ENCODE measurements around the gene SLCO3A1.
"Not testable (repeated sequence)": the region's sequence is repeated elsewhere in the genome, so short reads cannot be mapped to it uniquely, and the experiment has no call there.

SLCO3A1 gene

DNA sequence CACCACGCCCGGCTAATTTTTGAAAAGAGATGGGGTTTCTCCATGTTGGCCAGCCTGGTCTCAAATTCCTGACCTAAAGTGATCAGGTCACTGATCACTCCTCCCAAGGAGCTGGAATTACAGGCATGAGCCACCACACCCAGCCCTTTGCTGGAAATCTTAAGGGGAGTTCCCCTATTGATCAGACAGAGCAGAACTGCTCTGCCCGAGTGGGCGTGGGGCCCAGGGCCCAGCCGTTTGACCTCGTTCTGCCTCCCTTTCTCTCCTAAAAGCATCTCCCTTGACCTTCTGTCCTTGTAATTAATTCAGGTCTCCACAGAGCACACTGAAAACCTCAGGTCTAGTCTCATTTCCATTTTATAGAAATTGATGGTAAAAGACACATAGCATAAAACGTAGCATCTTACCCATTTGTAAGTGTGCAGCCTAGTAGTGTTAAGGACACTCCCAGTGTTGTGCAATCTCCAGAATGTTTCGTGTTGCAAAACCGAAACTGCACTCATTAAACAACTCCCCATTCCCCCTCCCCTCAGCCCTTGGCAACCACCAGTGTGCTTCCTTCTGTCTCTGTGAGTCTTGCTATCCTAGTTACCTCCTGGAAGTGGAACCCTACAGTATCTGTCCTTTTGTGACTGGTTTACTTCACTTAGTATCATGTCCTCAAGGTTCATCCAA is 89.3 kb downstream of the SLCO3A1 start:
- DNase-seq = peak; percentile 40

- DNase-seq = no peak
Observed at GRCh38 chr15:91944331-91944730, 90.8 kb downstream of the SLCO3A1 start.

GRCh38 chr15:91945385-91945784 is 91.9 kb downstream of the SLCO3A1 start:
- no peak for DNase-seq

- DNase-seq = no peak
Observed at GRCh38 chr15:91946075-91946474, 92.6 kb downstream of the SLCO3A1 start.

GRCh38 chr15:91946581-91947292 is 93.2 kb downstream of the SLCO3A1 start:
- DNase-seq = no peak

DNA sequence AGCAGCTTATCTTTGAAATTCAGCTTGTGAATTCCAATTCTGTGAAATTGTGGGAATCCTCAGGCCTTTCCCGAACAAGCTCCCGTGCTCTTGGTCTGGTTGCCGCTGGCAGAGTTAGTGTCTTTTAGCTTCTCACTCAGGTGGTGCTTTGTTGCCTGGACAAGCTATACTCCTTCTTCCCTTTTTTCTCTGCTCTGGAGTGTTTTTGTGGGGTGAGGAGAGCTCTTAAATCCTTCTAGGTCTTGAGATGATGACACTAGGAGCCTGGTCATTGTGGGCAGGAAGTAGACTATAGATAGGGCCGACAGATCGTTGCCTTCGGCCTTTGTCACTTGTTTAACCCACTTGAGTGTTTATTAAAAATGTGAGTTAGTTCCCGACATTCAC is 93.8 kb downstream of the SLCO3A1 start:
- no peak for DNase-seq

- DNase-seq = no peak
Observed at GRCh38 chr15:91947683-91948608, 94.4 kb downstream of the SLCO3A1 start.

- DNase-seq = no peak
Observed at GRCh38 chr15:91949361-91949760, 95.9 kb downstream of the SLCO3A1 start.

DNA sequence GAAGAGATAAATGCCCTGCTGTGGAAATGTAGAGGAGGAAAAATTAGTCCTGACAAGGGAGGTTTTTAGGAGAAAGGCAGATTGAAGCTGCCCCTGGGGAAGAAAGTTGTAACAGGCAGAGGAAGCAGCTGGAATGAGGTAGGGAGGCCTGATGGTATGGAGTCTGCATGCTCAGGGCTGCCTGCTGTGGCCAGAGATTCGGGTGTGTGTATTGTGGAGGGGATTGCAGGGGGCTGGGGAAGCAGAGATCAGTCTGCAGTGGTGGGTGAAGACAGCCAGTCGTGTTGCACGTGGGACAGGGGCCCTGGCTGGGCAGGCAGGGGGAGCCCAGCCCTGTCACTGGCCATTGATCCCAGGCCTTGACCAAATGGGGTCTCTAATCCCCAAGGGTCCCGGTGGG is 96.5 kb downstream of the SLCO3A1 start:
- DNase-seq = no peak

DNA sequence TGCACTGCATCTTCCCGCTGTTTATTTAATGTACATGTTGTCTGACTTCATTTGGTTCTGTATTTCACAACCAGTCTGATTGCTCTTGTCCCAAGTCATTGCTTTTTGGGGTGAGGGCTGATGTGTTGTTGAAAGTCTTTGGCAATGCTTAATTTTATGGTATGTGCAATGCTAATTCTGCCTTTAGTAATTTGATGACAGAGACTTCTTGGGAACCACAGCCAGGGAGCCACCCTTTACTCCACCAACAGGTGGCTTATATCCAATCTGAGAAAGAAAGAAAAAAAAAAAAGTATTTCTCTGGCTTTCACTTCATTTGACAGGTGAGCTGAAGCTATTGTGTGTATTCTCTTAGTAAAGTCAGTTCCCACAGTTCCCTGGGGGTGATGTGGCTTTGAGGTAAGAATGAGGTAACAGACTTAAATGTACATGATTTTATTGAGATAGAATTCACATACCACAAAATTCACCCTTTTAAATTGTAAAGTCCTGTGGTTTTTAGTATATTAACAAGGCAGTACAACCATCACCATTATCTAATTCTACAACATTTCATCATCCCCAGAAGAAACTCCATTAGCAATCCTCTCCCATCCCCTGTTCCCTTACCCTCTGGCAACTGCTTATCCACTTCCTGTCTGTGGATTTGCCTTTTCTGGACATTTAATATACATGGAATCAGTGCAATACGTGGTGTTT is 97.3 kb downstream of the SLCO3A1 start:
- DNase-seq = no peak

GRCh38 chr15:91952216-91952615 is 98.7 kb downstream of the SLCO3A1 start:
- no peak for DNase-seq

- DNase-seq = no peak
Observed at GRCh38 chr15:91953432-91953831, 99.9 kb downstream of the SLCO3A1 start.

- DNase-seq = no peak
Observed at GRCh38 chr15:91954292-91954691, 100.8 kb downstream of the SLCO3A1 start.

GRCh38 chr15:91956026-91956723 is 102.7 kb downstream of the SLCO3A1 start:
- no peak for DNase-seq

DNA sequence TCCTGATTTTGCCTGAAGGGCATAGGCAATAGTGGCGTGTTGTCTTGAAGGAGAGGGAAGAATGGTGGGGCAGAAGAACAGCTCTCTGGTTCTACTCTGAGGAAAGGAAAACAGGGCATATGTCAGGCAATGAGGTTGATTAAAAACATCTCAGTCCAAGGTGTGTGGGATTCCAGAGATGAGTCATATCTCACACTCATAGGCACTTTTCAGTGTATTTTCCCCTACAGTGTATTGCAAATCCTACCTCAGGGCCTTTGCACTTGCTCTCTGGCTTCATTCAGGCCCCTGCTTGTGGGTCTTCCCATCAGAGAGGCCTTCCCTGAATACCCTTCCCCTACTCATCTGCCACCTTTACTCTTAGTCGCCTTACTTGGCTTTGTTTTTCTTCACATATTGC is 107.8 kb downstream of the SLCO3A1 start:
- no peak for DNase-seq

- not testable (repeated sequence) for DNase-seq
Observed at GRCh38 chr15:91963747-91964146, 110.2 kb downstream of the SLCO3A1 start.

DNA sequence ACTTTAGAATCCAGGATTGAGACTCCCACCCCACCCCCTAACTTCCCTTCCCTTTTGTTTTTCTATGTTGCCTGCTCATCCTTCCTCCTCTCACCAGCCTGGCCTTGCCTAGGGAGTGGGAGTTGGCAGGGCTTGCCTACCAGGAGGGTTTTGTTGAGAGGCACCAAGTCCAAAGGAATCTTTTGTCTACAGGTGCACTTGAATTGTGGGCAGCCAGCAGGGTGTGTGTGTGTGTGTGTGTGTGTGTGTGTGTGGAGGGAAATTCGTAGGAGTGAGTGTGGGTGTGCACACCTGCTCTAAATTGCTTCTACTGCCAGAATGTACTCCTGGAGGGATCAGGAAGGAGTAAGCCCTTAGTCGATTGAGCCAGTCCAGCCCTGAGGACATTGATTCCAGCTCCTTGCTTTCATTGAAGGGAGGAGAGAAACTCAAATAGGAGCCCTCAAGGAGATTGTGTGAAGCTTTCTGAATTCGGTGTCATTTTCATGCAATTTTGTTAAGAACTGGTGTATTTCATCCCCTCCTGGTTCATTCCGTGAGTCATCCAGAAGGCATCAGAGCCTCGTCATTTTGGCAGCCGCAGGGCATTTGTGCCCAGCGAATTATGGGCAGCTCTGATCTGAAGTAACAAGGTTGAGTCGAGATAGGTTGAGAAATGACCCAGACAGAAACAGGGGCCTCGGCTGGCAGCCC is 112.1 kb downstream of the SLCO3A1 start:
- DNase-seq = peak; percentile 45

GRCh38 chr15:91966194-91966552 is 112.7 kb downstream of the SLCO3A1 start:
- no peak for DNase-seq

DNA sequence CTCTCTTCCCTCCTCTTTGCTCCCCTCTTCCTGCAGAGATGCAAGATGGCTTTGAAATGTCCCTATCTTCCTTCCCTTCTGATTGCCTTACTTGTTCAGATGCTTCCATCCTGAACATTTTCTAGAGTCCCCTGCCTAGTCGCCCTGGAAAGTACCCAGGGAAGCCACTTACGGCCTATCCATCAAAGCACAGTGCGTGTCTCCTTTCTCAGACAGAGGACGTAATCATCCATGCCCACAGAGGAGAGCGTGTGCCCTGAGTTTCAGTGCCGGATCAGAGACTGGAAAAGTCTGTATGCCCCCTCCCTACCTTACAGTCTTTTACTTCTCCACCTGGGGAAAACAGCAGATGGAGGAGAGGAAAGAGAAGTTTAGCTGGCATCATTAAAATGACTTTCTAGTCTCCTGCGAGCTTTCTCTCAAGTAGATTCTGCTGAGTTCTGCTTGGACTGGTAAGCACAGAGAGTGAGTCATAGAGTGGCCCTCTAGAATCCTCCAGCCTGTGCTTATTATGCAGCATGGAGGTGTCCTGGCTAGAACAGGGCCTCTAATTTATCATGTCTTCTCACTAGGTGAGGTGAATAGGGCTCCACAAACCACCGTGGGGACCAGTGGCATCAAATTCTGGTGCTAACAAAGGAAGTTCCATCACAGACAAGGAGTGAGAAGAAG is 114.6 kb downstream of the SLCO3A1 start:
- DNase-seq = no peak

GRCh38 chr15:91968610-91969009 is 115.1 kb downstream of the SLCO3A1 start:
- no peak for DNase-seq

GRCh38 chr15:91970142-91970541 is 116.6 kb downstream of the SLCO3A1 start:
- DNase-seq = no peak

All from NCI-H2029 treated with DMSO at 0.1 percent for 48 hours (cell line).